Measurements from ENCODE around the gene SPP1.

SPP1 gene

DNA sequence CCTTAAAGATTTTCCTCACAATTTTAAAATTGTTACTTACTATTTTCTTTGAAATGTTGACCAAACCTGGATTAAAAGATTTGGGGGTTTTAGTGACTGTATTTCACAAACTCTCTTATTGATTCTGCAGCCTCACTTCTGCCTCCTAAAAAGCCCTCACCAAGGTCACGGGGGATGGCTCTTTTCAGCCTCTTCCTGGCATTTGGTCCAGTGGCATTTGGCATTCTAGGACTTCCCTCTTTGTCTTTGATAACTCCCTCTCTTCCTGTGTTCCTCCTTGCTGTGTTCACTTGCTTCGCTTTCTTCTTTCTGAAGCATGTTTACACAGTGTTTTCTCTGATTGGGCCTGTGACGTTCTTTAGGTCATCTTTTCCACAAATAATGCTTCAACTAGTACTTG lies 53.4 kb downstream of the SPP1 start:
- no peak for DNase-seq

DNA sequence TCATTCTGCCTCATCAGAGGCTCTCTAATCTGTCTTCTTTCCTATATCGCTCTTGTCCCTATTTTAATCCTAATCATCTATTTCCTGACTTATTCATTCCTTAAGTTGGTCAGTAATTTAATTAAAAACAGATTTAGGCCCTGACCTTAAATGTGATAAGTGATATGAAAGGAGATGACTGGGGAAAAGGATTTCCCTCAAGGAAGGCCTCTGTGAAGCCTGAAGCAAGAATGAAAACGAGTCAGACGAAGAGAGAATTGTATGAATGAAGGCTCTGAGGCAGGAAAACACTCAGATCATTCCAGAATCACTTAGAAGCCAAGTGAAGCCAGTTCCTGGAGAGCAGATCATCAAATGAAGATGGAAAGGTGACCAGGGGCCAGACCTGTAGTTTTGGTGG lies 54.0 kb downstream of the SPP1 start:
- no peak for DNase-seq

- DNase-seq: no peak
Observed at GRCh38 chr4:88030565-88031310, 55.2 kb downstream of the SPP1 start.

Data from NCI-H2029 (cell line).